Epithelial cell of prostate (primary cell): Measurements from ENCODE around the gene CASQ1.

Experiments used
- DNase-seq: peaks from one replicate; pipeline ENCODE4 v3.0.0-alpha.2; 2011; ENCODE audit warnings: low read depth, low spot score
- H3K27ac ChIP-seq: fragments of 450-650 bp; 2 replicates; pipeline ENCODE4 v1.5.1; 2017; ENCODE audit warnings: mild to moderate bottlenecking

CASQ1 gene

GRCh38 chr1:160189649-160190625 lies at the start of gene CASQ1:
TSS of gene CASQ1 (plus strand) at chr1:160190575. CDS start at chr1:160190752, 177 bp downstream.
- no peak within 1 kb of the TSS for H3K27ac ChIP-seq
- DNase-seq, result no peak

- no peak for DNase-seq
- H3K27ac ChIP-seq, result no peak overlapping the region
Measured at GRCh38 chr1:160143695-160144094, 46.7 kb upstream of the CASQ1 start.

GRCh38 chr1:160144921-160145320 lies 45.5 kb upstream of the CASQ1 start:
- H3K27ac ChIP-seq, result no peak overlapping the region
- no peak for DNase-seq

GRCh38 chr1:160146107-160146506 lies 44.3 kb upstream of the CASQ1 start:
- no peak for DNase-seq
- H3K27ac ChIP-seq, result no peak overlapping the region

- H3K27ac ChIP-seq, result no peak overlapping the region
- no peak for DNase-seq
Measured at GRCh38 chr1:160148121-160148520, 42.3 kb upstream of the CASQ1 start.

GRCh38 chr1:160149233-160149632 lies 41.1 kb upstream of the CASQ1 start:
- no peak for DNase-seq

GRCh38 chr1:160149716-160150115 lies 40.7 kb upstream of the CASQ1 start:
- H3K27ac ChIP-seq, result peak overlapping the region; percentile 78
- no peak for DNase-seq

More at GRCh38 chr1:160149233-160149632, 41.1 kb upstream of the CASQ1 start:
- peak overlapping the region; percentile 78 for H3K27ac ChIP-seq

- no peak within 1 kb of the TSS for H3K27ac ChIP-seq
- no peak for DNase-seq
Measured at GRCh38 chr1:160151303-160151702, 39.1 kb upstream of the CASQ1 start, which contains the start of gene ATP1A4. TSS of gene ATP1A4 (plus strand) at chr1:160151603. CDS start at chr1:160152041, 438 bp downstream.

- DNase-seq, result no peak
- no peak overlapping the region for H3K27ac ChIP-seq
Measured at GRCh38 chr1:160154790-160155189, 35.6 kb upstream of the CASQ1 start.

- H3K27ac ChIP-seq, result no peak overlapping the region
- DNase-seq, result no peak
Measured at GRCh38 chr1:160156361-160156760, 34.0 kb upstream of the CASQ1 start.

- no peak overlapping the region for H3K27ac ChIP-seq
- DNase-seq, result no peak
Measured at GRCh38 chr1:160157174-160157573, 33.2 kb upstream of the CASQ1 start.

- no peak for DNase-seq
- H3K27ac ChIP-seq, result no peak overlapping the region
Measured at GRCh38 chr1:160158031-160158430, 32.3 kb upstream of the CASQ1 start.

- no peak for DNase-seq
- H3K27ac ChIP-seq, result no peak overlapping the region
Measured at GRCh38 chr1:160158534-160158933, 31.8 kb upstream of the CASQ1 start.

GRCh38 chr1:160159846-160160245 lies 30.5 kb upstream of the CASQ1 start:
- DNase-seq, result no peak
- no peak overlapping the region for H3K27ac ChIP-seq

GRCh38 chr1:160161965-160162705 lies 28.2 kb upstream of the CASQ1 start:
- no peak for DNase-seq
- no peak overlapping the region for H3K27ac ChIP-seq

- H3K27ac ChIP-seq, result no peak overlapping the region
- no peak for DNase-seq
Measured at GRCh38 chr1:160162931-160163330, 27.4 kb upstream of the CASQ1 start.

- no peak overlapping the region for H3K27ac ChIP-seq
- DNase-seq, result no peak
Measured at GRCh38 chr1:160163615-160164014, 26.8 kb upstream of the CASQ1 start.

- DNase-seq, result no peak
- no peak overlapping the region for H3K27ac ChIP-seq
Measured at GRCh38 chr1:160164121-160164520, 26.3 kb upstream of the CASQ1 start.

- no peak for DNase-seq
- no peak overlapping the region for H3K27ac ChIP-seq
Measured at GRCh38 chr1:160166166-160166868, 24.1 kb upstream of the CASQ1 start.

GRCh38 chr1:160167056-160167455 lies 23.3 kb upstream of the CASQ1 start:
- H3K27ac ChIP-seq, result no peak overlapping the region
- DNase-seq, result no peak
